HEK293T (cell line): ENCODE data around the gene KRTAP3-2.

Source experiments
- CTCF ChIA-PET: fragments of 350-600 bp; formaldehyde crosslinking; extraction: SDS; loops from one replicate; lab custom pipeline; 2021; ENCODE audit warnings: antibody characterized with exemption, inconsistent platforms; lab: Yijun Ruan, JAX
- POLR2A ChIA-PET: fragments of 350-600 bp; formaldehyde crosslinking; extraction: SDS; loops from one replicate; lab custom pipeline; 2020; ENCODE audit warnings: antibody characterized with exemption, inconsistent platforms; lab: Yijun Ruan, JAX
- DNase-seq: peaks from one replicate; pipeline ENCODE4 v3.0.0; 2012; ENCODE audit warnings: mixed read lengths; ENCODE audit errors: extremely low spot score
- ARNT ChIP-seq: fragments of 450-650 bp; IDR thresholded peaks from 2 replicates; pipeline ENCODE4 v1.6.1; 2017; ENCODE audit warnings: mild to moderate bottlenecking
- BHLHE40 ChIP-seq: fragments of 450-650 bp; IDR thresholded peaks from 2 replicates; pipeline ENCODE4 v1.6.1; 2016; ENCODE audit warnings: mild to moderate bottlenecking, moderate library complexity, borderline replicate concordance
- CTBP1 ChIP-seq: fragments of 450-650 bp; IDR thresholded peaks from 2 replicates; pipeline ENCODE4 v1.6.1; 2016; ENCODE audit warnings: borderline replicate concordance
- ELF4 ChIP-seq: fragments of 450-650 bp; IDR thresholded peaks from 2 replicates; pipeline ENCODE4 v1.6.1; 2017; ENCODE audit warnings: antibody characterized with exemption
- FOXA1 ChIP-seq: fragments of 450-650 bp; IDR thresholded peaks from 2 replicates; pipeline ENCODE4 v1.6.1; 2016; ENCODE audit warnings: mild to moderate bottlenecking
- FOXK2 ChIP-seq: fragments of 450-650 bp; IDR thresholded peaks from 2 replicates; pipeline ENCODE4 v1.6.1; 2016; ENCODE audit warnings: mild to moderate bottlenecking
- FOXM1 ChIP-seq: fragments of 450-650 bp; IDR thresholded peaks from 2 replicates; pipeline ENCODE4 v1.6.1; 2017; ENCODE audit warnings: mild to moderate bottlenecking, borderline replicate concordance
- HDGF ChIP-seq: fragments of 450-650 bp; IDR thresholded peaks from 2 replicates; pipeline ENCODE4 v1.6.1; 2017; ENCODE audit warnings: antibody characterized with exemption, borderline replicate concordance
- L3MBTL2 ChIP-seq: fragments of 450-650 bp; conservative IDR thresholded peaks from 2 replicates; pipeline ENCODE4 v1.6.1; 2016; ENCODE audit warnings: mild to moderate bottlenecking
- LEF1 ChIP-seq: fragments of 450-650 bp; IDR thresholded peaks from 2 replicates; pipeline ENCODE4 v1.6.1; 2017; ENCODE audit warnings: mild to moderate bottlenecking, borderline replicate concordance
- NFRKB ChIP-seq: fragments of 450-650 bp; IDR thresholded peaks from 2 replicates; pipeline ENCODE4 v1.6.1; 2016; ENCODE audit warnings: mild to moderate bottlenecking, moderate library complexity
- SP1 ChIP-seq: fragments of 450-650 bp; IDR thresholded peaks from 2 replicates; pipeline ENCODE4 v1.6.1; 2017
- SUZ12 ChIP-seq: fragments of 450-650 bp; IDR thresholded peaks from 2 replicates; pipeline ENCODE4 v1.6.1; 2016; ENCODE audit warnings: mild to moderate bottlenecking
- TARDBP ChIP-seq: fragments of 450-650 bp; IDR thresholded peaks from 2 replicates; pipeline ENCODE4 v1.6.1; 2016
- ZNF384 ChIP-seq: fragments of 450-650 bp; IDR thresholded peaks from 2 replicates; pipeline ENCODE4 v1.6.1; 2016
- TF ChIP-seq, protein P1 (sequence below): fragments of 450-650 bp; IDR thresholded peaks from 2 replicates; pipeline ENCODE4 v1.6.1; 2016

The KRTAP3-2 gene

GRCh38 chr17:40952154-40952553 lies 47.6 kb downstream of the KRTAP3-2 start:
- CTCF ChIA-PET: interaction anchor here (1.4 kb wide), 1 partner anchor 15 kb away, joined by 4 read pairs; the partner anchor contains the start of gene KRT39
- no peak for TF ChIP-seq SUZ12
- TF ChIP-seq, protein P1, sequence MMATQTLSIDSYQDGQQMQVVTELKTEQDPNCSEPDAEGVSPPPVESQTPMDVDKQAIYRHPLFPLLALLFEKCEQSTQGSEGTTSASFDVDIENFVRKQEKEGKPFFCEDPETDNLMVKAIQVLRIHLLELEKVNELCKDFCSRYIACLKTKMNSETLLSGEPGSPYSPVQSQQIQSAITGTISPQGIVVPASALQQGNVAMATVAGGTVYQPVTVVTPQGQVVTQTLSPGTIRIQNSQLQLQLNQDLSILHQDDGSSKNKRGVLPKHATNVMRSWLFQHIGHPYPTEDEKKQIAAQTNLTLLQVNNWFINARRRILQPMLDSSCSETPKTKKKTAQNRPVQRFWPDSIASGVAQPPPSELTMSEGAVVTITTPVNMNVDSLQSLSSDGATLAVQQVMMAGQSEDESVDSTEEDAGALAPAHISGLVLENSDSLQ: no peak
- no peak for TF ChIP-seq HDGF
- TF ChIP-seq LEF1: no peak
- no peak for TF ChIP-seq ARNT
- TF ChIP-seq FOXA1: no peak
- TF ChIP-seq ELF4: no peak
- no peak for TF ChIP-seq FOXM1
- TF ChIP-seq BHLHE40: no peak
- TF ChIP-seq FOXK2: no peak
- TF ChIP-seq SP1: no peak
- no peak for TF ChIP-seq ZNF384
- no peak for TF ChIP-seq L3MBTL2
- TF ChIP-seq CTBP1: no peak
- no peak for TF ChIP-seq NFRKB
- no peak for TF ChIP-seq TARDBP
- POLR2A ChIA-PET: no interaction called here
- DNase-seq: no peak

DNA sequence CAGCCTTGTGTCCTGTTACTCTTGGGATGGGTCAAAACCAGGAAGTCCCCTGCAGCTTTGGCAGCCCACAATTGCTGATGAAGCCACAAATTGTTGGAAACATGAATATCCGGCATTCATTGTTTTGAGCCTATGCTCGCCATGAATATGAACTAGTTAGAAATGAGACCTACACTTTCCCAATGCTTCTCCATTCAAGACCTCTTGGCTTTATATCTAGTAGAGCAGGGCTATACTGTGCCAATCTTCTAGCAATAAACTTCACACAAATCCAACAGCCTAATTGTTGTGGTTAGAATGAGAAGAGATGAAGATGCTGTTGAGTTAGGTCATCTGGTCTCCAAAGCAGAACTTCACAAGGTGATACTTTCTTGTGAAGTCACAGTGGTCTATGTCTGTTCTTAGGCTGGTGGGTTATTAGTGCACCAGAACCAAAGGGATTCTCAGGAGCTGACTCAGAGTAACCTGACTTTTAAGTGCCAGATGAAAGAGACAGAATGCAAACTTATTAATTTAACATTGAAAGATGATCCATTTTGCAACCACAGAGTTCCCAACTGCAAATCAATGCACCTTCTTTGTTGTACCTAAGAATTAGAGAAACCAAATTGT lies 48.6 kb downstream of the KRTAP3-2 start:
- no peak for DNase-seq
- ChIA-PET POLR2A (no interaction called here), CTCF (interaction anchor here (0.6 kb wide), 1 partner anchor 11 kb away, joined by 3 read pairs; no protein-coding TSS in a partner anchor)
- TF ChIP-seq HDGF (no peak), CTBP1 (no peak), LEF1 (no peak), FOXA1 (no peak), SUZ12 (no peak), ARNT (no peak), ELF4 (no peak), BHLHE40 (no peak)
- TF ChIP-seq, protein P1: no peak

DNA sequence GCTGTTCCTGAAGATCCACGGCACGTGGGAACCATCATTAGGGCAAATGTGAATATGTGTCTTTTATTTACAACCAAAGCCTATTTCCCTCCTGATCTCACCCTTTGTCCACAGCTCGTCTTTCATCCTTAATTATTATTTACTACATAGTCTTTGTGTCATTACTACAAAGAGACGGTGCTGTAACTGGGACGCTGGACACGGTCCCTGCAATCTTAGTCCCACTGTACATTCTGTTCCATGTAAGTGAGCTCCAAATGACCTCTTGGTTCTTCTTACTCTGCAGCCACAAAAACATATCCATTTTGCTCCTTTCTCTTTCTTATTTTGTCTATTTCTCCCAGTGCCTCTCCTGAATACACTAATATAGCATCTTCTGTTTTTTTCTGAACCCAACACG lies 49.5 kb downstream of the KRTAP3-2 start:
- no peak for DNase-seq
- CTCF ChIA-PET: no interaction called here

DNA sequence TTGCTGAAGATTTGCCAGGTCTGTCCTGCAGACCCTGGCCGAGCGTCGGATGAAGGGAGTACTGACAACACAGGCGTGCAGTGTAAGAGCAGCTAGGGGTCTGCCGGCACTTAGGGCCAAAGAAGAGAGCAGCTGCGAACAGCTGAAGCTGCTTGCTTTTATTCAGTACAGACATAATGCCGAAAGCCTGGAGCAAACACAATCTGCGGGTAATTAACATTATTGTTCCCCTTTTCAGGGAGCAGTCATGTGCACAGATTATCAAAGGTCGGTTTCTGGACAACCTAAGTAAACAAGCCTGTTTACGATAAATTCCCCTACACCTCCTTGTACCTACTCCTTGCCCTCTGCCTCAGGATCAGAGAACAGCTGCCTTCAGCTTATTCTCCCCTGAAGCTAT lies 50.3 kb downstream of the KRTAP3-2 start:
- ChIA-PET POLR2A (no interaction called here), CTCF (no interaction called here)
- no peak for DNase-seq
- TF ChIP-seq FOXM1: no peak

More for the DNA sequence above, 49.5 kb downstream of the KRTAP3-2 start:
- TF ChIP-seq NFRKB (no peak), CTBP1 (no peak), SUZ12 (no peak), SP1 (no peak), FOXM1 (no peak), HDGF (no peak), ZNF384 (no peak), LEF1 (no peak), FOXK2 (no peak)
- TF ChIP-seq, protein P1: no peak
- POLR2A ChIA-PET: no interaction called here
